BLaER1 (cell line): ENCODE measurements around the gene TLE4.

Source experiments
- H3K27ac ChIP-seq: shearing (Covaris generic); formaldehyde crosslinking; 2 replicates; pipeline ENCODE4 v1.8.1; 2022
- H3K27me3 ChIP-seq: shearing (Covaris generic); formaldehyde crosslinking; 2 replicates; pipeline ENCODE4 v1.8.1; 2022
- H3K36me3 ChIP-seq: shearing (Covaris generic); formaldehyde crosslinking; 2 replicates; pipeline ENCODE4 v1.8.1; 2022
- H3K4me1 ChIP-seq: shearing (Covaris generic); formaldehyde crosslinking; 2 replicates; pipeline ENCODE4 v1.8.1; 2022
- H3K4me2 ChIP-seq: shearing (Covaris generic); formaldehyde crosslinking; 2 replicates; pipeline ENCODE4 v1.8.1; 2022
- H3K4me3 ChIP-seq: shearing (Covaris generic); formaldehyde crosslinking; 2 replicates; pipeline ENCODE4 v1.8.1; 2022
- H3K9ac ChIP-seq: shearing (Covaris generic); formaldehyde crosslinking; 2 replicates; pipeline ENCODE4 v1.8.1; 2022
- H3K9me3 ChIP-seq: shearing (Covaris generic); formaldehyde crosslinking; 2 replicates; pipeline ENCODE4 v1.8.1; 2022
- H4K20me1 ChIP-seq: shearing (Covaris generic); formaldehyde crosslinking; 2 replicates; pipeline ENCODE4 v1.8.1; 2022
- Cebpa-rat ChIP-seq: shearing (Covaris generic); IDR thresholded peaks from 2 replicates; pipeline ENCODE4 v1.8.1; 2022

Gene TLE4

DNA sequence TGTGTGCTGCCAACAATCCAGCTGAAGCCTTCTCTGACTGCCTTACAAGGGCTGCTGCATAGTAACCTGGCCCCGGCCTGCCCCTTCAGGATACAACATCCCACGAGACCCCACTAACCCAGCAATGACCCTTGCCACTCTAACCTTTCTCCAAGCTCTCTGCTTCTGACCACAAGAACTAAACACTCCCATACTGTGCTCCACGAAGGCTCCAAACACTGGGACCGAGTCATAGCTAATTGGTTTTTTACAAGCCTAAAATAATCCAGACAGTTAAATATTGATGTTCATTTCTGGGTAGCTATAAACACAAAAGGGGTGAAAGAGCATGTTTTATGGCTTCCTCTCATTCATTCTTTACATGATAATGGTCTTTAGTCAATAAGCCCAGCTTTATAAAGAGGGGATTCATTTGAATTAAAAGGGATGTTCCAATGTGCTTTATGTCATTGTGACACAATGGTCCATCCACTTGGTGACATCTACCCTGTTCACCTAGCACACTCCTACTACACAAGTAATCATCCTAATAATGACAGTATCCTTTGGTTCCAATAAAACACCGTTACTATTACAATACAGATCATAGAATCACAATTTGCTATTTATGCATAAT lies 16.2 kb upstream of the TLE4 start:
- H3K4me1 ChIP-seq, result peaks cover 11% of the 10 kb centered on the region
- H3K9ac ChIP-seq, result no peak overlapping the region
- H3K4me3 ChIP-seq, result no peak overlapping the region
- no peak for TF ChIP-seq Cebpa-rat
- no peaks in the 10 kb centered on the region for H4K20me1 ChIP-seq
- no peak overlapping the region for H3K4me2 ChIP-seq
- H3K9me3 ChIP-seq, result no peaks in the 10 kb centered on the region
- no peaks in the 10 kb centered on the region for H3K36me3 ChIP-seq
- H3K27ac ChIP-seq, result no peak overlapping the region
- H3K27me3 ChIP-seq, result no peaks in the 10 kb centered on the region

GRCh38 chr9:79559495-79560181 lies 12.1 kb upstream of the TLE4 start:
- Histone ChIP-seq H3K27ac (no peak overlapping the region), H3K9me3 (no peaks in the 10 kb centered on the region), H3K4me2 (peak overlapping the region; percentile 21; the same call in 1 of the 2 replicates), H4K20me1 (no peaks in the 10 kb centered on the region), H3K9ac (no peak overlapping the region), H3K36me3 (no peaks in the 10 kb centered on the region), H3K4me1 (peaks cover 11% of the 10 kb centered on the region), H3K27me3 (no peaks in the 10 kb centered on the region), H3K4me3 (no peak overlapping the region)
- TF ChIP-seq Cebpa-rat, result no peak

DNA sequence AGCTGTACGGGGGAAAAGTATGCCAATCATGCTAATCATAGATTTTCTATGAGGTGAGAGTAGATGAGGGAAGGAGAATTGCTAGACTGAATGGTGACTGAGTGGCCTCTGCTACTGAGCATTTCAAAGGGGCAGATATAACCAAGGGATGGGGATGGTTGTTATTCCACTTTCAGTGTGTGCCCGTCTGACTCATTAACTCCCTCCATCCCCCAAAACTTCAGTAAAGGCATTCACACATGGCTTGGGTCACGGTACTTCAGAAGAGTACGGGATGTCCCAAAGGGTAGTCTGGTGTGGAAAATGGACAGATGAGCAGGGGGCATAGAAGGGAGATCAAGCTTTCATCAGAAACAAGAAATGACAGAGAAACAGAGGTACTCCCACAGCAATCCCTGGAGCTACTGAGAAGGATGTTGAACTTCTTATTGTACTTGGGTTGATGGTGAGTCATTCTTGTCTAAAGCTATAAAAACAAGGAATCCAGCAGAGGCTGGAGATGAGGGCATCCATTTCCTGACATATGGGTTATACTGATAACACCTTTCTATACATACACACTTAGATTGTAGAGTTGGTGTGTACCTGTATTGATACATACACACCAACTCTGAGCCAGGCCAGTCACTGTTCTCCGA lies 8.9 kb upstream of the TLE4 start:
- TF ChIP-seq Cebpa-rat, result no peak
- Histone ChIP-seq H3K4me2 (no peak overlapping the region), H3K4me1 (peaks cover 17% of the 10 kb centered on the region), H4K20me1 (no peaks in the 10 kb centered on the region), H3K36me3 (no peaks in the 10 kb centered on the region), H3K27me3 (no peaks in the 10 kb centered on the region), H3K9ac (no peak overlapping the region), H3K4me3 (no peak overlapping the region), H3K9me3 (no peaks in the 10 kb centered on the region), H3K27ac (no peak overlapping the region)

DNA sequence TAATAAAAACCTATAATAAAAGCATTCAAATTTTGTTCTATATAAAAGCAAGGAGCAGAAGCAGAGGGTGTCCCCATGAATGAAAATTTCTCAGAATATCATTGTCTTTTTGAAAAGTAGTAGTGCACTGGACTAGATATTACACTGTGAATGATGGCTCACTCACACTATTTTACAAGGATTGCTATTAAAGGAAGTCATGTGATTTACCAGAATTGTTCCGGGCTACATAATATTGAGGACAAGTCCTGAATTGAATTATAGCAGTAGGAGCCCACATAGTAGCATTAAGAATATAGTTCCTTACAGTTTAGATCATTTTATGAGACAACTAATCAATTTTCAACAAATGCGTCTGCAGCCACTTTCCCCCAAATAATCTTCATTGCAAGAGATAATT lies 7.7 kb upstream of the TLE4 start:
- Histone ChIP-seq H3K4me2 (no peak overlapping the region), H3K36me3 (no peaks in the 10 kb centered on the region), H3K9ac (no peak overlapping the region), H3K27ac (no peak overlapping the region), H3K4me1 (peaks cover 26% of the 10 kb centered on the region), H3K9me3 (no peaks in the 10 kb centered on the region), H3K4me3 (no peak overlapping the region), H3K27me3 (no peaks in the 10 kb centered on the region), H4K20me1 (no peaks in the 10 kb centered on the region)
- TF ChIP-seq Cebpa-rat, result no peak

- H3K27ac ChIP-seq, result no peak overlapping the region
- H4K20me1 ChIP-seq, result no peaks in the 10 kb centered on the region
- no peaks in the 10 kb centered on the region for H3K36me3 ChIP-seq
- TF ChIP-seq Cebpa-rat, result no peak
- no peak overlapping the region for H3K4me3 ChIP-seq
- H3K9ac ChIP-seq, result no peak overlapping the region
- H3K4me1 ChIP-seq, result peaks cover 24% of the 10 kb centered on the region
- no peak overlapping the region for H3K4me2 ChIP-seq
- H3K9me3 ChIP-seq, result no peaks in the 10 kb centered on the region
- H3K27me3 ChIP-seq, result no peaks in the 10 kb centered on the region
Measured at GRCh38 chr9:79565245-79565644, 6.5 kb upstream of the TLE4 start.

- no peaks in the 10 kb centered on the region for H3K9me3 ChIP-seq
- H3K27me3 ChIP-seq, result no peaks in the 10 kb centered on the region
- H3K27ac ChIP-seq, result no peak overlapping the region
- H3K9ac ChIP-seq, result no peak overlapping the region
- peaks cover 8% of the 10 kb centered on the region for H4K20me1 ChIP-seq
- no peaks in the 10 kb centered on the region for H3K36me3 ChIP-seq
- no peak overlapping the region for H3K4me3 ChIP-seq
- H3K4me2 ChIP-seq, result no peak overlapping the region
- peaks cover 22% of the 10 kb centered on the region for H3K4me1 ChIP-seq
- no peak for TF ChIP-seq Cebpa-rat
Measured at GRCh38 chr9:79567671-79568098, 4.1 kb upstream of the TLE4 start.

- no peak for TF ChIP-seq Cebpa-rat
- Histone ChIP-seq H3K9ac (no peak overlapping the region), H3K27me3 (no peaks in the 10 kb centered on the region), H3K4me3 (no peak overlapping the region), H3K36me3 (no peaks in the 10 kb centered on the region), H3K4me2 (peak overlapping the region; percentile 18; the same call in 1 of the 2 replicates), H3K9me3 (no peaks in the 10 kb centered on the region), H3K27ac (no peak overlapping the region), H3K4me1 (peaks cover 22% of the 10 kb centered on the region), H4K20me1 (peaks cover 16% of the 10 kb centered on the region)
Measured at GRCh38 chr9:79568337-79569101, 3.2 kb upstream of the TLE4 start.

DNA sequence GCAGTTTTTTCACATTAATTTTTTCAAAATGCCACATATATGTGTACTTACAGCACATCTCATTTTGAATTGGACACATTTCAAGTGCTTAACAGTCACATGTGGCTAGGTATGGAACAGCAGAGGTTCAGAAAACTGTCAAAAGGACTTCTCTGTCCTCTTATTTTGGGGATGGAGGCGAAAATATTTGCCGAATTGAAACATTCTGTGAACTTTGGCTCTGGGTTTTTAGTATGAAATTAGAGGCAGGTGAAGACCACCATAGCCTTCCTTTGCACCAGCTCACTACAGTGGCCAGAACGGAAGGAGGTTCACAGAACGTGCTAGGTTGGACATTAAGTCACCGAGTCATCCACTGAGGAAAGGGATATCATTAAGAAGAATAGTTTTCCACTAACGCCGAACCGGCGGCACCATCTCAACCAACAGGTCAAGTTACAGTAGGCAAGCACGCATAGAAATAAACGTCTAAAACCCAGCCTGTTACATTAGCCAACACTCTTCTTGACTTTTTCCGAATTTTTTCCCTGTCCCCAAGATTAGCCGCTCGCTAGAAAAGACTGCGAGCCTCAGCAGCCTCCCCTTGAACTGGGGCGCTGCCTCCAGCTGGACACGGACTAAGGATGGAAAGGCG lies 1.8 kb upstream of the TLE4 start:
- Histone ChIP-seq H3K9me3 (no peaks in the 10 kb centered on the region), H3K9ac (peak overlapping the region; percentile 83), H3K36me3 (peaks cover 4% of the 10 kb centered on the region; the same call in 1 of the 2 replicates), H3K4me2 (peak overlapping the region; percentile 93), H4K20me1 (peaks cover 30% of the 10 kb centered on the region), H3K27me3 (no peaks in the 10 kb centered on the region), H3K4me1 (peaks cover 23% of the 10 kb centered on the region), H3K4me3 (peak overlapping the region; percentile 76), H3K27ac (peak overlapping the region; percentile 84)
- no peak for TF ChIP-seq Cebpa-rat
